HepG2 (cell line): ENCODE data around the gene KDR.

Experiments
- ATF6 ChIP-seq: sonication (generic); formaldehyde crosslinking; conservative IDR thresholded peaks from 2 replicates; pipeline ENCODE4 v1.4.0; 2020; ENCODE audit warnings: missing genetic modification reagents
- NFIC ChIP-seq: IDR thresholded peaks from 2 replicates; pipeline ENCODE4 v1.6.1; 2012; ENCODE audit warnings: mild to moderate bottlenecking, low read length, inconsistent platforms
- RAD21 ChIP-seq: fragments of 450-650 bp; formaldehyde crosslinking; IDR thresholded peaks from 2 replicates; pipeline ENCODE4 v1.5.0; 2020; ENCODE audit warnings: mild to moderate bottlenecking
- SIN3B ChIP-seq: fragments of 150-350 bp; IDR thresholded peaks from 2 replicates; pipeline ENCODE4 v1.6.1; 2014; ENCODE audit warnings: low read length
- ZNF33B ChIP-seq: sonication (generic); formaldehyde crosslinking; IDR thresholded peaks from 2 replicates; pipeline ENCODE4 v1.5.1; 2020; ENCODE audit warnings: mild to moderate bottlenecking, missing genetic modification reagents
- ZNF460 ChIP-seq: sonication (generic); formaldehyde crosslinking; IDR thresholded peaks from 2 replicates; pipeline ENCODE4 v1.5.1; 2020; ENCODE audit warnings: missing genetic modification reagents, mild to moderate bottlenecking, borderline replicate concordance

DNA sequence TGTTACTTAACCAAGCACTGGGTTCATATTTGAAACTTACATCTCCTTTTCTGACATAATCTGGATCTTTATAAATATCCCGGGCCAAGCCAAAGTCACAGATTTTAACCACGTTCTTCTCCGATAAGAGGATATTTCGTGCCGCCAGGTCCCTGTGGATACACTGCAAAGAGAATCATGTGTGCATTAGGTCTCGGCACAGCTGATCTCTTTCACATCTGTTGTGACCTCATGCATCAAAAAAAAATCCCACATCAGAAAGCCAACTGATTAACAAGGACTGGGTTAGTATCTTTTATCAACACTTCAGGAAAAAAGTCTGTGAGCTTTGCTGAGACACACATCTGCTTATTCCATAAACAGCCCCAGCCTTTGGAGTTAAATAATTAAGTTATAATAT lies 35.5 kb downstream of the KDR start:
- no peak for TF ChIP-seq ZNF33B (CRISPR knock-in tag)
- no peak for TF ChIP-seq SIN3B
- TF ChIP-seq ATF6 (CRISPR knock-in tag): no peak
- TF ChIP-seq ZNF460 (CRISPR knock-in tag): no peak
- no peak for TF ChIP-seq RAD21 (CRISPR knock-in tag)
- TF ChIP-seq NFIC: no peak
